Measurements from ENCODE around the gene BFAR.

Gene BFAR

GRCh38 chr16:14658063-14658462 is 25.3 kb downstream of the BFAR start:
- peaks cover 13% of the 10 kb centered on the region for H3K36me3 ChIP-seq (ENCODE audit: control insufficient read depth, insufficient read depth, low read length)
- DNase-seq (ENCODE audit: extremely low read depth, insufficient read length): no peak
- TF ChIP-seq CTCF (IDR thresholded peaks at IDR 0.05; ENCODE audit: insufficient read depth, low read length, poor library complexity, severe bottlenecking): no peak
- no peaks in the 10 kb centered on the region for H3K27me3 ChIP-seq (replicated peaks; ENCODE audit: control insufficient read depth, insufficient read depth, low read length)
- H3K4me3 ChIP-seq (replicated peaks; ENCODE audit: low read depth, low read length): no peak overlapping the region

DNA sequence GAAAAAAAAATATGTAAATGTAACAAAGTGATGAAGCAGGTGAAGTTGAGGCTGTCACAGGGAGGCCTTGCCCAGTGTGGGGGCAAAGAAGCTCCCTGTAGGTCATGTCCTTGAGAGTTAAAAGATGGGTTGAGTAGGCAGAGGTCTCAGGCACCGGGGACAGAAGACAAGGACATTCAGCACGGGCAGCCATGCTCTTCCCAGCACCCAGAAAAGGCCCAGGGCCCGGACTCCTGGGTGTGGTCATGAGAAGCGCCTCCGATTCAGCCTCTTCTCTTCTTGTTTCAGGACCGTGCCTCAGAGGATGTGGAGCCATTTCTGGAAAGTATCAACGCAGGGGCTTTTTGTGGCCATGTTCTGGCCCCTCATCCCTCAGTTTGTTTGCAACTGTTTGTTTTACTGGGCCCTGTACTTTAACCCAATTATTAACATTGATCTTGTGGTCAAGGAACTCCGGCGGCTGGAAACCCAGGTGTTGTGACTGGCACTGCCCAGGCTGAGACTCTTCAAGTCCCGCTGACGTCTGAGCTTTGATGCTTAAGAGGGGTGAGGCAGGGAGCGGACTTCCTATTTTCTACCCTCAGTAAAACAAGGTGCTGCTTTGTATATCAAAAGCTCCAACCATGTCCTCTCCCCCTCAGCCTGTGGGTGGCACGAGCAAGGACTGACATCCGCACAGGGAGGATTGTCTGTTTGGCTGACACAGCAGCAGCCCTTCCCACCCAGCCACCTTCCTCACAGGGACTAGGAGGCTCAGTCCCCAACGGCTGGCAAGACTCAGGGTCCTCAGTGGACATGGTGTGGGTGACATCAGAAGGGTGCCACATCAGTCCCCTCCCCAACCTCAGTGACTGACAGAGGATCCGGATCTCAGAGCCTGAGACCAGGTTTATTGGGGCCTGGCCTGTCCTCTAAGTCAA is 34.9 kb downstream of the BFAR start:
- no peaks in the 10 kb centered on the region for H3K27me3 ChIP-seq (replicated peaks; ENCODE audit: control insufficient read depth, insufficient read depth, low read length)

DNA sequence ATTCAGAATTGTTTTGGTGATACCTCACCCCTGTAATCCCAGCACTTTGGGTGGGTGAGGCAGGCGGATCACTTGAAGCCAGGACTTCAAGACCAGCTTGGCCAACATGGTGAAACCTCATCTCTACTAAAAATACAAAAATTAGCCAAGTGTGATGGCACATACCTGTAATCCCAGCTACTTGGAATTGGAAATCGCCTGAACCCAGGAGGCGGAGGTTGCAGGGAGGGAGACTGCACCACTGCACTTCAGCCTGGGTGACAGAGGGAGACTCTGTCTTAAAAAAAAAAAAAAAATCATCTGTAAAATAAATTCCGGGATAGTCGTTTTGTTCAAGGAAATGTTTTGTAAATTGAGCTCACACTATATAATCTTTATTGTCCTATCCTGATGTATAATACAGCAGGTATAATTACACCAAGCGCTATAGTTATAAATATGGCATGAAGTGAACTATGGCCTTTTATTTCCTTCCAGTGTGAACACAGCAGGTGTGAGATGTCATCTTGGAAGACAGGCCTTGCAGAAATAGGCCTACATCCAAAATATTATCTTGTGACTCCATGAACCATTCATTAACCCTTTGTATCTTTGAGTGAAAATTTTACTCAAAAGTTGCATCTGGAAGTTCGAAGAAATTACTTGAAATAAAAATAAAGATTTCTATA is 35.9 kb downstream of the BFAR start:
- H3K27me3 ChIP-seq (replicated peaks; ENCODE audit: control insufficient read depth, insufficient read depth, low read length): no peaks in the 10 kb centered on the region
- TF ChIP-seq CTCF (IDR thresholded peaks at IDR 0.05; ENCODE audit: insufficient read depth, low read length, poor library complexity, severe bottlenecking): no peak
- H3K36me3 ChIP-seq (ENCODE audit: control insufficient read depth, insufficient read depth, low read length): peaks cover 18% of the 10 kb centered on the region
- no peak overlapping the region for H3K4me3 ChIP-seq (replicated peaks; ENCODE audit: low read depth, low read length)
- no peak for DNase-seq (ENCODE audit: extremely low read depth, insufficient read length)

More for the DNA sequence above, 34.9 kb downstream of the BFAR start:
- H3K36me3 ChIP-seq (ENCODE audit: control insufficient read depth, insufficient read depth, low read length): peaks cover 18% of the 10 kb centered on the region
- no peak overlapping the region for H3K4me3 ChIP-seq (replicated peaks; ENCODE audit: low read depth, low read length)
- TF ChIP-seq CTCF (IDR thresholded peaks at IDR 0.05; ENCODE audit: insufficient read depth, low read length, poor library complexity, severe bottlenecking): no peak
- DNase-seq (ENCODE audit: extremely low read depth, insufficient read length): no peak

- H3K36me3 ChIP-seq (ENCODE audit: control insufficient read depth, insufficient read depth, low read length): peaks cover 13% of the 10 kb centered on the region
- H3K4me3 ChIP-seq (replicated peaks; ENCODE audit: low read depth, low read length): no peak overlapping the region
- TF ChIP-seq CTCF (IDR thresholded peaks at IDR 0.05; ENCODE audit: insufficient read depth, low read length, poor library complexity, severe bottlenecking): no peak
- H3K27me3 ChIP-seq (replicated peaks; ENCODE audit: control insufficient read depth, insufficient read depth, low read length): no peaks in the 10 kb centered on the region
- DNase-seq (ENCODE audit: extremely low read depth, insufficient read length): no peak
Observed at GRCh38 chr16:14669776-14670175, 37.0 kb downstream of the BFAR start.

DNA sequence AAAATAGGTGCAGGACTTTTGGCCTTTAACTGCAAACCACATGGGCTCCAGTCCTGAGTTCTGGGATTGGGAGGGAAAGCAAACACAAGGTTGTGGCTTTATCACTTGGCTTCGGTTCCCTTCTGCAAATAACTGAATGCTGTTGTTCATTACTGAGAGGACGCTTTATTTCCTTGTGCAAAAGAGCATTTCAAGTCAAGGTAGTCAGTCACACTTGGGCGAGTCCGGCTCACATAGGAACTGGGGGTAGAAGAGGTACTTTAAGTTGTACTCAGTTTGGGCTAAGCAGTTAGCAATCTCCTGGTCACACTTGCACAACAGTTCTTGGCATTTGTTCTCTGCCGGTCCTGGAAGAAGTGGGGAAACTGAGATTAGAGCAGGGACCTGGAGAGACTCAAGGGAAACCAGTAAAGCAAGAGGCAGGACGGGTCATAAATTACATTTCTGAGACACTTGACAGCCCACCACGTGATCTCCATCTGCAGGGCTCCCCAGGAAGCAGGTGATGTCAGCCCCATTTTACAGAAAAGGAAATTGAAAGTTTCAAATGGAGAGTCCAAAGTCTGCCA is 39.7 kb downstream of the BFAR start:
- Histone ChIP-seq H3K36me3 (ENCODE audit: control insufficient read depth, insufficient read depth, low read length) (peaks cover 3% of the 10 kb centered on the region), H3K4me3 (replicated peaks; ENCODE audit: low read depth, low read length) (peak overlapping the region; percentile 37), H3K27me3 (replicated peaks; ENCODE audit: control insufficient read depth, insufficient read depth, low read length) (no peaks in the 10 kb centered on the region)
- DNase-seq (ENCODE audit: extremely low read depth, insufficient read length): peak; percentile 57
- TF ChIP-seq CTCF (IDR thresholded peaks at IDR 0.05; ENCODE audit: insufficient read depth, low read length, poor library complexity, severe bottlenecking): no peak

Data from GM06990 (cell line).